Activated CD4-positive, alpha-beta T cell treated with anti-CD3 and anti-CD28 coated beads, Interleukin-2, amount 50 U/mL, for 48 hours (primary cell): Measurements from ENCODE around the gene FHAD1.
"Not testable (repeated sequence)": the region's sequence is repeated elsewhere in the genome, so short reads cannot be mapped to it uniquely, and the experiment has no call there.

Experiments used
- DNase-seq, 2 experiments: peaks; one replicate each; pipeline ENCODE4 v3.0.0-alpha.2; 2020

FHAD1 gene

DNA sequence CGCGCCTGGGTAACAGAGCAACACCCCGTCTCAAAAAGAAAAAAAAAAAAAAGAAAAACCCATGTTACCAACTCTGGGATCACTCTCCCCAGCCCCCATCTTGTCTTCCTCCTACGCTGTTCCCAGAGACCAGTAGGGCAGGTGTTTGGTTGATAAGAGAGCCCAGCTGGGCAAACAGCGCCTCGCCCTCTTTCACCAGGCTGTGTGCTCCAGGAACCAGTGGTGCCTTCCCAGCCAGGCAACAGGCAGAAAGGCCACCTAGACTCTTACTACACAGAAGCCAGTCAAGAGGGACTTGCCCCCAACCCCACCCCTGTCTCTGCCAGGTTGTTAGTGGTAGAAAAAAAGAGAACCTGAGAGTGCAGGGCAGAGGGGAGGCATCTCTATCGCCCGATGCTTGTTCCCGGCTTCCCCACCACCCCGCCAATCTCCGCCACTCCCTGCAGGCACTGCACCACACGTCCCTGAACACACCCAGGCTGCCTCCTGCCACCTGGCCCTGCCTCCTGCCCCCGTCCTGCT, 177.2 kb downstream of the FHAD1 start:
- DNase-seq, result no peak

DNA sequence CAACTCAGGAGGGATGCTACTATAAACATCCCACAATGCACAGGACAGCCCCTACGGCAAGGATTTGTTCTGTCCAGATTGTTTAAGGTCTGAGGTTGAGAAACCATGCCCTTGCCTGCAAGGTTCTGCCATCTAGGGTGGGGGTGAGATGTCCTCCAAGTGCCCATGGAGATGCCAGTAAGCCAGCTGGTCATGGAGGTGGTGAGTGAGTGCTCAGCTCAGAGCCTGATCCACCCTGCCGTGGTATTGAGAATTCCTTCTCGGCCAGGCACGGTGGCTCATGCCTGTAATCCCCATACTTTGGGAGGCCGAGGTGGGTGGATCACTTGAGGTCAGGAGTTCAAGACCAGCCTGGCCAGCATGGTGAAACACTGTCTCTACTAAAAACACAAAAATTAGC, 178.0 kb downstream of the FHAD1 start:
- no peak for DNase-seq

DNA sequence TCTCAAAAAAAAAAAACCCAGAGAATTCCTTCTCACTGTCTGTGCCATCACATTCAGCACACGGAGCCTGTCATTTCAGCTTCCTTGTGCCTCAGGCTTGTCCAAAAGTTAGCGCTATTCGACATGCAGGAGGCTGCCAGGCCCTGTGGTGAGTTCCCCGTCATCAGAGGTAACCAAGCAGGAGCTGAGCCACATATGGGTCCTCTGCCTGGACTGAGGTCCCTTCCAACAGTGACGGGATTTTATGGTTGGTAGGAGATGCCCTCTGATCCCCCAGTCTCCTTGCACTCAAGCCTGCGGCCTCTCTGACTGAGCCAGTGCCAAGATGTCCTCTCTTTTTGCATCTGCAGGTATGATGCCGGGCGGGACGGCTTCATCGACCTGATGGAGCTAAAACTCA, 178.5 kb downstream of the FHAD1 start:
- no peak for DNase-seq

DNA sequence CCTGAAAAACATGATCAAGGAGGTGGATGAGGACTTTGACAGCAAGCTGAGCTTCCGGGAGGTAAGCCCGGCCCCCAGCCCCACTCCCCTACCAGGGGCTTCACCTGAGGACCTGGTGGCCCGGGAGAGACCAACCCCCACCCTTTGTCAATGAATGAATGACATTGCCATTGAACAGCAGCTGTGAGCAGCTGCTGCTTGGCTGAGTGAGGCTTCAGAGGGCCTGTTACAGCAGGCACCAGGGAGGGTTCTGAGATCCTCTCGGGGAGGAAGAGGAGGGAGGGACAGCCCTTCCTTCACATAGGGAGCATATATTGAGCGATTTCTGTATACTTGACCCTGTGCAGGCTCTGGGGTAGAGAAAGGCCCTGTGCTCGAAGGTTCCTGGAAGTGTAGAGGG, 178.9 kb downstream of the FHAD1 start:
- DNase-seq, result no peak

DNA sequence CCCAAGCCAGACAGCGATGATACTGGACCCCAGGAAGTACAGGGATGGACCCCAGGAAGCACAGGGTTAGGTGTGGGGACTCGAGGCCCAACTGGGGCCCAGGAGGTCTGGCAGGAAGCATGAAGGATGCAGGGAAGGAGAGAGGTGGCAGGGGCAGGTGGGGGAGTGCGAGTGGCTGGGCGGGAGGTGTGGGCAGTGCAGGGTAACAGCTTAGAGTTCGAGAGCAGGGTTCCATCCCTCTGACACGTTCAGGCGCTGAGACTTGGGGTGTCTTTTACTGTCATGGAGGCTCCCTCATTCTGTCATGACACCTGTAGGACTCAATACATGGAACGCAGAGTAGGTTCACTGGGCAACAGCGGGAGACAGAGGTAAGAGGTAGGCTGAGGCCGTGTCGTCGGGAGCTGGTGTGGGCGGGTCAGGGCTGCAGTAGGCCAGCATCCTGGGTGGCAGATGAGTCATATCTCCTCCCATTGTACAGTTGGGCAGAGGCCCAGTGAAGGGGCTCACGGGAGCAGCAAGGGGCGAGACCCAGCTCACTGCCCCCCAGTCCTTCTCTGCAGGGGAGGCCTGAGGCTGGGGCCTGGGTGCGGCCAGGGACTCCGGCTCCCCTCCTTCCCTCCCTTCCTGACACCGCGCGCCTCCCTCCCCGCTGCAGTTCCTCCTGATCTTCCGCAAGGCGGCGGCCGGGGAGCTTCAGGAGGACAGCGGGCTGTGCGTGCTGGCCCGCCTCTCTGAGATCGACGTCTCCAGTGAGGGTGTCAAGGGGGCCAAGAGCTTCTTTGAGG, 179.7 kb downstream of the FHAD1 start:
- no peak for DNase-seq

DNA sequence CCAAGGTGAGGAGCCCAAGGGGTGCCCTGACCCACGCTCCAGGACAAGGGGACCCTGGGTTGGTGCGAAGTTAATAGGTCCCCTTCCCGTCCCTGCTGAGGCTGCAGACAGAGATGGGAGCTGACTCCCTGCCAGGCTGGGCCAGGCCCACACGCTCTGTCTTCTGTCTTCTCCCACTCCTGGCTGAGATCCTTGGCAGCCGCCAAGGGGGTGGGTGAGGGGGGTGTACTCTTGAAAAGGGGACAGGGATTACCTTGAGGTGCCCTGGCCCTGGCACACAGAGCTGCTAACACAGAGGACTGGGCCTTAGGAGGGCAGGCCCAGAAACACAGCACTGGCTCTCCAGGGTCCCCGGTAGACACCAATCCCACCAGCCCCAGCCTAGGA, 180.2 kb downstream of the FHAD1 start:
- DNase-seq, result no peak

DNA sequence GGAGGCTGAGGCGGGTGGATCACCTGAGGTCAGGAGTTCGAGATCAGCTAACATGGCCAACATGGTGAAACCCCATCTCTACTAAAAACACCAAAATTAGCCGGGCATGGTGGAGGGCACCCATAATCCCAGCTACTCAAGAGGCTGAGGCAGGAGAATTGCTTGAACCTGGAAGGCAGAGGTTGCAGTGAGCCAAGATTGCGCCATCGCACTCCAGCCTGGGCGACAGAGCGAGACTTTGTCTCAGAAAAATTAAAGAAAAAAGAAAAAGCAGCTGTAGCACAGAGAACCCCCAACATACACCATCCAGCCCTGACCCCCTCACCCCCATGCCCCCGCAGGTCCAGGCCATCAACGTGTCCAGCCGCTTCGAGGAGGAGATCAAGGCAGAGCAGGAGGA, 181.2 kb downstream of the FHAD1 start:
- DNase-seq, result not testable (repeated sequence)

DNA sequence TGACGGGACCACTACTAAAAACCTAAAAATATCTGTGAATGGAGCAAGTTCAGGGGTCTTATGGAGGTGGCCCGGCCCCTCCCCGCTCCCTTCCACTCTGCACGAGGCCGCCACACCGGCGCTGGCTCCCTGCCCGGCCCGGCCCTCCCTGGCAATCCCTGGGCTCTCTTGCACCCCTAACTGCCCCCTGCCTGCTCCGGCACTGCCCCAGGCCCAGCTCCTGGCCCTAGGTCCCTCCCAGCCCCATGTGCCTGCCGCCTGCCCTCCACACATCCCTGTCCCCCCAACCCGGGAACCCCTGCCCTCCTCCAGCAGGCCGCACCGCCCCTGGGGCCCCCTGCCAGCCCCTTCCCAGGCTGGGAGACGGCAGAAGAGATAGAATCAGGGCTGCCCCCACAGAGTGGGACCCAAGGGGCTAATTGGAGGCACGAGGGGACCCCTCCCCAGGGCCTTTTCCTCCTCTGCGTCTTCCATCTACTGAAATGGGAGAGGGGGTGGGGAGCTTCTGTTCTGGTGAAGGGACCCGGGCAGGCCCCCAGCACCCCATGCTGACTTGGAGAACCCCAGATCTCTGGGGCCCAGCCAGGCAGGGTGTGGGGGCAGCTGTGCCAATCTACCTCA, 181.9 kb downstream of the FHAD1 start:
- DNase-seq, result no peak

DNA sequence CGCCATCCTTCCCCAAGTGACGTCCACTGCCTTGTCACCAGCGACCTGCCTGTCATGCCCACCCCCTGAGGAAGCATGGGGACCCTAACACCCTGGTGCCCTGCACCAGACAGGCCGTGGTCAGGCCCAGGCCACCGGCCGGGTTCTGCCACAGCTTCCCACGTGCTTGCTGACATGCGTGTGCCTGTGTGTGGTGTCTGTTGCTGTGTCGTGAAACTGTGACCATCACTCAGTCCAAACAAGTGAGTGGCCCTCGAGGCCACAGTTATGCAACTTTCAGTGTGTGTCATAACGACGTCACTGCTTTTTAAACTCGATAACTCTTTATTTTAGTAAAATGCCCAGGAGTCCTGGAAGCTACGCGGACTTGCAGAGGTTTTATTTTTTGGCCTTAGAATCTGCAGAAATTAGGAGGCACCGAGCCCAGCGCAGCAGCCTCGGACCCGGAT, 182.7 kb downstream of the FHAD1 start:
- DNase-seq, result no peak

DNA sequence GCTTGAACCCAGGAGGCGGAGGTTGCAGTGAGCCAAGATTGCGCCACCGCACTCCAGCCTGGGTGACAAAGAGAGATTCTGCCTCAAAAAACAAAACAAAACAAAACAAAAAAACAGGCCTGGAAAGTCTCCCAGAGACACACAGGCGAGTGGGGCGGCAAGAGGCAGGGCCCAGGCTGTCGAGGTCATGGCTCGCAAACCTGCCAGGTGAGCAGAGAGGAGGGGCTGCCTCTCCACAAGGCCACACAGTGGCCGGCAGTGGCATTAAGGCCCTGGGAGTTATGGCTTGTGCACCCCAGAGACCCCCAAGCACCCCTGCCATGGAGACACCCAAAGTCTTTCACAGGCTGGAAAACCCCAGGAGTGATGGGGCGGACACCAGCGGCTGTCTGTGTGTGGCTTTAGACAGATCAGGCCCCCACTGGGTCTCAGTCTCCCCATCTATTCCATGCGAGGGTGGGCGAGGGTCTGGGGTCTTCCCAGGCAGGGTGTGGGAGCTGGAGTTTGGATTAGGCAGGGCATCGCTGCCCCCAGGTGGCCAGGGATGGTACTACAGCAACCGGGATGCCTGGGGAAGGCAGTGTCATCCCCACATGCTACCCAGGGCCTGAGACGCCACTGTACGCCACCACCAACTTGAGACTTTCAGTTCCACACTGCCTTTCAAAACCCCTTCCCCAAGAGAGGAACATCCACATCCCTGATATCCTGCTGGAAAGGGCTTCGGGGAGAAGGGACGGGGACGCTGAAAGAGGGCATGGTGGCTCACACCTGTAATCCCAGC, 184.0 kb downstream of the FHAD1 start:
- DNase-seq, result peak; percentile 84

DNA sequence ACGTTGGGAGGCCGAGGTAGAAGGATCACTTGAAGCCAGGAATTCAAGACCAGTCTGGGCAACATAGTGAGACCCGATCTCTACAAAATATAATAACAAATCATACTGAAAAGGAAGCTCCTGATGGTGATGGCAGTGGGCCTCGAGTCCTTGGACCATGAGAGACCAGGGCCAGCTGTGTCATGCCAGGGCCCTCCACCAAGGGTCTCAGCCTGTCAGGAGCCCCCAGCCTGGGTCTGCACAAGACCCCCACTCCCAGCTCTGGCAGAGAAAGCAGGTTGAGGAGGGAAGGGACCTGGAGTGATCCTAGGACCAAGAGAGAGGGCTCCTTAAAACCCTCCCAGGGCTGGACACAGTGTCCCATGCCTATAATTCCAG, 184.5 kb downstream of the FHAD1 start:
- DNase-seq, result no peak

DNA sequence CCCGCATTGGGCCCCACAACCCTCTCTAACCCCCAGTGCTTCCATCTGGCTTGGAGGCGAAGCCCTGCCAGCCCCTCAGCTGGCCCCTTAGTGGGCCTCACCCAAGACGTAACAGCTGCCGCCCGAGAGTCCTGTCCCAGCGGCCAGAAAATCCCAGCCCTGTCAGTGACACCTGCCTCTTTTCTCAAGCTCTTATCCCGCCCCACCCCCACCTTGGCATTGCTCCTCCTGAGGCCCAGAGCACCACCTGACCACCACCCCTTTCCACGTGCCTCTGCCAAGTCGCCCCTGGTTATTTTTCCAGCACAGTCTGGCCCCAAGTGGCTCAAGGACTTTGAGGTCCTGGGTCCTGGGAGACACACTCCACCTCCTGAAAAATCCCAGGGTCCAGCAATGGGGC, 185.3 kb downstream of the FHAD1 start:
- DNase-seq, result no peak

DNA sequence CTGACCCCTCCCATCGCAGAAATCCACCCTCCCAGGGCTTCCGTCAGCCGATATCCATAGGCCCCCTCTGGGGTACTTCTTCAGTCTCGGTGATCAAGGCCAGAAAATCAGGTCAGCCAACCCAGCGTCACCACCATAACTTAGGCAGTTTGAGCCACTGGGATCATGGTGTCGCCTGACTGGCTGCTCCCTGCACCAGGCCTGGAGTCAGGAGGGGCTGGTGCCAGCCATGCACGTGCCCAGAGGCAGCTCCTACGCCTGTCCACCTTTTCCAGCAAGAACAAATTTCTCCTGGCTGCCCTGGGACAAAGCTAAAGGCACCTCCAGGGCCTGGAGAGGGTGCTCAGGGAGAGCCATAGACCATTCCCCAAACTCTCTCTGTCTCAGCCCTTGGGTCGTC, 186.4 kb downstream of the FHAD1 start:
- DNase-seq, result no peak

DNA sequence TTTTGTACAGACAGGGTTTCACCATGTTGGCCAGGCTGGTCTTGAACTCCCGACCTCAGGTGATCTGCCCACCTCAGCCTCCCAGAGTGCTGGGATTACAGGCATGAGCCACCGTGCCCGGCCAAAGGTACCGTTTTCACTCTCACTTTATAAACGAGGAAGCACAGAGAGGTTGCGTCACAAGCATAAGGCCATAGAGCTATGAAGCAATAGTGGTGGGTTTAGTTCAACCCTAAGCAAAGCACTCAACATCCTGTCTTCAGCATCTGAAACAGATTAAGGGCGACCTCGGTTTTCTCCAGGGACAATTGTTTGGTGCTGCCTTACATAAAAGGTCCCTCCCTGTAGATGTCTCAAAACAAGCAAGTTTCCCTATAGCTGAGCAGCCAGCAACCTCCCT, 187.7 kb downstream of the FHAD1 start:
- DNase-seq, result not testable (repeated sequence)

DNA sequence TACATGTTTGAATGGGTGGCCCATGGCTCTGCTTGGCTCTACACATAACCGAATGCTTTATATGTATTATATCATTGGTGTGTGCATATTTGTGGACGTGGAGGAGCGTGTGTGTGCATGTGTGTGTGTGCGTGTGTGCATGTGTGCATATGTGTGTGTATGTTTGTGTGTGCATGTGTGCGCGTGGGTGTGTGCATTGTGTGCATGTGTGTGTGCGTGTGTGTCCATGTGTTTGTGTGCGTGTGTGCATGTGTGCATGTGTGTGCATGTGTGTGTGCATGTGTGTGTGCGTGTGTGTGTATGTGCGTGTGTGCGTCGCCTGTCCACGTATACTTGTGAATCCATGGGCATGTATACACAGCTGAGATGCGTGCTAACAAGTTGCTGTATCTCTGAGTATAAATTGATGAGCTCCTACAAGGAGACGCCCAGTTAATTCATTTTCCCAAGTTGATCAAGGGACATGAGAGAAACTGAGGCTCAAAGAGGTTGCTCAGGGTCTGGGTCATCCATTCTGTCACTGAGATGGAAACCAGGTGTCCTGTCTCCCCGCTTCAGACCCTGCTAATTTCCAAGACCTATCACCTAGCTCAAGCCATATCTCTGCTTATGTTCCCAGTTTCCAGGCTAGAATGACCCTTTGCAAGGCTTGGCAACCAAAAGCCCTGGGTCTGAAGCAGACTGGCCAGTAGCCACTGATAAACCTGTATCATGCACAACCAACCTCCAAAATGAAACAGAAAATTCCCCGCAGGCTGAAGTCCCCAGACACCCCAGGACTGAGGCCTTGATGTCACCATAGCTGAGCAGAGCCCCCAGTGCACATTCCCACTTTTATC, 188.4 kb downstream of the FHAD1 start:
- DNase-seq, result no peak

DNA sequence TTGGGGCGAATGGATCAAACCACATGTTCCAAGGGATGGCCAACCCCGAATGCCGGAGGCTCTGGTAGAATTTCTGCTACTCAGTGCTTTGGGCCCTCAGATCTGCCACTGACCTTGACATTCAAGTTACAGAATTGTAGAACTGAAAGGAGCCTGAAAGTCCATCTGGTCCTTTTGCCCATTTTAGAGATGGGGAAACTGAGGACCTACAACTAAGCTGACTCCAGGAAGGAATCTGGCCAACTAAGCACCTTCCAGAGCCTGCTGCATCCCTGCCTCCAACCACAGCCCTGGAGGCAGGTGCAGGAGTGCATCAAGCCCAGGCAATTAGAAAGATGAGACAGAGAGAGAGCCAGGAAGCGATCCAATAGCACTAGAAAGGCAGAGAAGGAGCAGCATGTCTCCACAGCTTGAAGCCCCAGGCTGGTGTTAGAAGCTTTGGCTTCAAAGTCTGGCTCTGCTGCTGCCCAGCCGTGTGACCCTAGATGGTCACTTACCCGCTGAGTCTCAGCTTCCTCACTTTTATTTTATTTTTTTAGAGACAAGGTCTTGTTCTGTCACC, 189.9 kb downstream of the FHAD1 start:
- DNase-seq, result no peak

DNA sequence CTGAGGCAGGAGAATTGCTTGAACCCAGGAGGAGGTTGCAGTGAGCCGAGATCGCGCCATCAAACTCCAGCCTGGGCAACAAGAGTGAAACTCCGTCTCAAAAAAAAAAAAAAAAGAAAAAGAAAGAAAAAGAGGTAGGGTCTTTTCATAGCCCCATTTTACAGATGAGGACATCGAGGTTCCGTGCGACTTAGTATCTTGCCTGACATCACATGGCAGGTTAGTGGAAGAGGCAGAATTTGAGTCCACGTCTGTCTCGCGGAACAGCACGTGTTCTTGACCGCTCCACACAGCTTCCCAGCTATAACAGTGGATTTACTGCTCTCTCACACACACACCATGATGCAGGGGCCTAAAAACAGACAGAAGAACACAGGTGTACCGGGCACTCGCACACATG, 192.3 kb downstream of the FHAD1 start:
- DNase-seq, result no peak

DNA sequence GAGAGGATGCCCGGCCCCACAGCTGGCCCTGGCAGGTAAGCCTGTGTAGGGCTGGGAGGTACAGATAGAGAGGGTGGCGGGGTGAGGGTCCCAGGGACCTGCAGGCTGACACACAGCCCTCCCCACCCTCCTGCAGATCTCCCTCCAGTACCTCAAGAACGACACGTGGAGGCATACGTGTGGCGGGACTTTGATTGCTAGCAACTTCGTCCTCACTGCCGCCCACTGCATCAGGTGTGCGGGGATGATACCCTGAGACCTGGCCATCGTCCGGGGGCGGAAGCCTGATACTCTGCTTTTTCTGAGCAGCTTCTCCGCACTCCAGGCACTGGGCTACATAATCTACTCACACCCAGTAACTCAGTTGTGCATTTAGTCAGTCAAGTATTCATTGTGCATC, 193.3 kb downstream of the FHAD1 start:
- no peak for DNase-seq

DNA sequence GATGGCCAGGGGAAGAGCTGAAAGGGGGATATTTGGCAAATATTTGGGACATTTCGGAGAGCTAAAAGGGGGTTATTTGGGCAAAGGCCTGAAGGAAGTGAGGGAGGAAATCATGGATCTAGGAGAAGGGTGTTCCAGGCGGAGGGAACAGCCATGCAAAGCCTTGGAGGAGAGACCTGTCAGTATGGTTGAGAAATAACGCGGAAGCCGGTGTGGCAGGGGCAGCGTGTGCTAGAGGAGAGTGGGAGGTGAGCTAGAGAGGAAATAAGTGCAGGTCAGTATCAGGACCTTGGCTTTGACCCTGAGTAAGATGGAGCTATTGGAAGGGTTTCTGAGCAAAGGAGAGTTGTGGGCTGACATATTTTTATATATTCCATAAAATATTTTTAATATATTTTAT, 194.2 kb downstream of the FHAD1 start:
- DNase-seq, result no peak

DNA sequence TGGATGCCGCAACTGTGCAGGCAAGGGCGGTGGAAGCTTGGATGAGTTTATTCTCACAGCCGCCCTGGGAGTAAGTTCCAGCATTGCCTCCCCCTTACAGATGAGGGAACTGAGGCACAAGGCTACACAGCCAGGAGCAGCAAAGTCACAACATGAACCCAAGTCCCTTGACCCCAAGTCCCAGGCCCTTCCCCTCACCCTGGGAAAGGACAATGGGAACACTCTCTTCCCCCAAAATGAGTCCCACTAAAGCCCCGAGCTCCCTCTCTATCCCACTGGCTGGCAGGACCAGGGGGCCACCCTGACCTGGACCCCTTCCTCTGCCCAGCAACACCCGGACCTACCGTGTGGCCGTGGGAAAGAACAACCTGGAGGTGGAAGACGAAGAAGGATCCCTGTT, 195.1 kb downstream of the FHAD1 start:
- no peak for DNase-seq

DNA sequence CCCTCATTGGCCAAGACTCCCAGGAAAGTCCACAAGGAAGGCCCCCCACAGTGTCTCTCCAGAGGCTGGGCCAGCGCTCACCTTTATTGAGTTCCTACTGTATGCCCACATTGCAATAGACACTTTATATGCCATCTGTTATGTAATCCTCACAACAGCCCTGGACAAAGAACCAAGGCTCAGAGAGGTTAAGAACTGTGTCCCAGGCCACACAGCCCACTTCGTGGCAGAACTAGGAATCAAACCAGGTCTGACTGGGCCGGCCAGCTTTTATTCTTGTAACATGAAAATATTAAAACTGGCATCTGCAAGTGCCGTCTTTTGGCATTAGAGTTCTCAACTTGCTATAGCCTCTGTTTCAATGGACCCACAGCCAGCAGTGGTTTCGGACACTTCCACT, 195.7 kb downstream of the FHAD1 start:
- no peak for DNase-seq

DNA sequence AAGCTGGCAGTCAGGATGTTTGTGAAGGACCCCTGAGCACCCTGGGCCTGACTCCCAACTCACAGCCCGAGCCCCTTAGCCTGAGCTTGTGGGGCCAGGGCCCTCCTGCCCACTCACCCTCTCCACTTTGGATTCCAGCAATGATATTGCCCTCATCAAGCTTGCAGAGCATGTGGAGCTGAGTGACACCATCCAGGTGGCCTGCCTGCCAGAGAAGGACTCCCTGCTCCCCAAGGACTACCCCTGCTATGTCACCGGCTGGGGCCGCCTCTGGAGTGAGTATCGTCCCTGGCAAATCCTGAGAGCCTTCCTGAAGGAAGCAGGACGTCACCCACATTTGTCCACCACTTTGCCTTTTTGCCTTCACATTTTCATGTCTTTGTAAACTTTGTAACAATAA, 196.3 kb downstream of the FHAD1 start:
- DNase-seq, result no peak
